ENCODE results near the gene DDIAS.
"Not testable (repeated sequence)": the region's sequence is repeated elsewhere in the genome, so short reads cannot be mapped to it uniquely, and the experiment has no call there.

DDIAS gene

DNA sequence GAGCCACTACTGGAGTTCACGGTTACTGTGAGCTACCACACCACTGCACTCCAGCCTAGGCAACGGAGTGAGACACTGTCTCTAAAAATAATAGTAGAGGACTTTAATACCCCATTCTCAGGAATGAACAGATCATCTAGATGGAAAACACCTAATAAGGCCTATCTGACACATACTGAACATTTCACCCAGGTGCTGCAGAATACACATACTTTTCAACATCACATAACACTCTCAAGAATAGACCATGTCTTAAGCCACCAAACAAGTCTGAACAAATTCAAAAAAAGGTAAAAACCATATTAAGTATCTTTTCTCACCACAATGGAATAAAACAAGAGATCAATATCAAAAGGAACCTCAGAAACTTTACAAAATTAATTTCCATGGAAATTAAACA is 37.9 kb downstream of the DDIAS start:
- Histone ChIP-seq H3K4me1 (ENCODE audit: insufficient read depth, low read length, poor library complexity, severe bottlenecking) (peaks cover 15% of the 10 kb centered on the region), H4K20me1 (ENCODE audit: insufficient read depth, low read length, poor library complexity, severe bottlenecking) (no peaks in the 10 kb centered on the region), H3K9ac (ENCODE audit: low read depth, low read length, poor library complexity, severe bottlenecking) (no peak overlapping the region), H3K4me2 (ENCODE audit: low read depth, low read length, poor library complexity, severe bottlenecking) (no peak overlapping the region), H3F3A (ENCODE audit: low read depth) (no peaks in the 10 kb centered on the region), H3K79me2 (ENCODE audit: insufficient read depth, low read length) (no peaks in the 10 kb centered on the region), H3K4me3 (ENCODE audit: low read length, poor library complexity, severe bottlenecking) (no peak overlapping the region), H3K27me3 (ENCODE audit: insufficient read depth, low read length, poor library complexity, severe bottlenecking) (no peaks in the 10 kb centered on the region), H3K9me2 (replicated peaks; ENCODE audit: low read depth, low read length) (no peaks in the 10 kb centered on the region), H3K9me3 (ENCODE audit: insufficient read depth, low read depth, low read length) (peaks cover 5% of the 10 kb centered on the region; the same call in 1 of the 2 replicates), H2AFZ (ENCODE audit: low read length) (no peak overlapping the region), H3K36me3 (ENCODE audit: insufficient read depth, low read length) (no peaks in the 10 kb centered on the region)
- TF ChIP-seq CTCF (conservative IDR thresholded peaks at IDR 0.05; ENCODE audit: low read length): no peak

DNA sequence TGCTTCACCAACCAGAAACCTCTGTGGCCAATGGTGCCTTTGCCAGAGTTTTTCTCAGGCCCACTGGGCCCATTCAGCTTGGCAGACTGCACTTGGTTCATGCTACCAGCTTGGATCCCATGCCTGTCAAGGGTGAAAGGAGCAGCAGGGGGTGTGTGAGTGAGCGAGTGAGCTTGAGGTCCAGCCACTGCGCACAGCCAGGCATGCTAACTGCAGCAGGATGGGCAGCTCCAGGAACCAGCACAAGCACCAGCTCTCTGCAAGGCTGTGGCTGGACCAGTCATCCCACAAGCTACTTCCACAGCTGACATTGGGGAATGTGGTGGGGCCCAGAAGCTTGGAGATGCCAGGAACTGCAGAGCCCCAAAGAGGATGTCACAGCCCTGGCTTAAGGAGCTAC is 40.8 kb downstream of the DDIAS start:
- Histone ChIP-seq H3K9me2 (replicated peaks; ENCODE audit: low read depth, low read length) (no peaks in the 10 kb centered on the region), H3F3A (ENCODE audit: low read depth) (no peaks in the 10 kb centered on the region; the same call in 1 of the 2 replicates), H4K20me1 (ENCODE audit: insufficient read depth, low read length, poor library complexity, severe bottlenecking) (no peaks in the 10 kb centered on the region), H3K27me3 (ENCODE audit: insufficient read depth, low read length, poor library complexity, severe bottlenecking) (no peaks in the 10 kb centered on the region), H3K79me2 (ENCODE audit: insufficient read depth, low read length) (no peaks in the 10 kb centered on the region), H2AFZ (ENCODE audit: low read length) (no peak overlapping the region), H3K4me2 (ENCODE audit: low read depth, low read length, poor library complexity, severe bottlenecking) (no peak overlapping the region), H3K4me1 (ENCODE audit: insufficient read depth, low read length, poor library complexity, severe bottlenecking) (peaks cover 12% of the 10 kb centered on the region), H3K36me3 (ENCODE audit: insufficient read depth, low read length) (no peaks in the 10 kb centered on the region), H3K4me3 (ENCODE audit: low read length, poor library complexity, severe bottlenecking) (no peak overlapping the region), H3K9ac (ENCODE audit: low read depth, low read length, poor library complexity, severe bottlenecking) (no peak overlapping the region), H3K9me3 (ENCODE audit: insufficient read depth, low read depth, low read length) (peaks cover 5% of the 10 kb centered on the region; the same call in 1 of the 2 replicates)
- TF ChIP-seq EZH2phosphoT487 (IDR thresholded peaks at IDR 0.05; ENCODE audit: borderline replicate concordance): no peak
- no peak for TF ChIP-seq CTCF (conservative IDR thresholded peaks at IDR 0.05; ENCODE audit: low read length)

DNA sequence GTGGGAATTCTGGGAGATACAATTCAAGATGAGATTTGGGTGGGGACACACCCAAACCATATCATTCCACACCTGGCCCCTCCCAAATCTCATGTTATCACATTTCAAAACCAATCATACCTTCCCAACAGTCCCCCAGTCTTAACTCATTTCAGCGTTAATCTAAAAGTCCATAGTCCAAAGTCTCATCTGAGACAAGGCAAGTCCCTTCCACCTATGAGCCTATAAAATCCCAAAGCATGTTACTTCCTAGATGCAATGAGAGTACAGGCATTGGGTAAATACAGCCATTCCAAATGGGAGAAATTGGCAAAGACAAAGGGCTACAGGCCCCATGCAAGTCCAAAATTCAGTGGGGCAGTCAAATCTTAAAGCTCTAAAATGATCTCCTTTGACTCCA is 41.9 kb downstream of the DDIAS start:
- H3K9me2 ChIP-seq (replicated peaks; ENCODE audit: low read depth, low read length); H3K4me3 ChIP-seq (ENCODE audit: low read length, poor library complexity, severe bottlenecking); H3K36me3 ChIP-seq (ENCODE audit: insufficient read depth, low read length); H3K4me2 ChIP-seq (ENCODE audit: low read depth, low read length, poor library complexity, severe bottlenecking); H2AFZ ChIP-seq (ENCODE audit: low read length); H3F3A ChIP-seq (ENCODE audit: low read depth); H3K9ac ChIP-seq (ENCODE audit: low read depth, low read length, poor library complexity, severe bottlenecking); H3K79me2 ChIP-seq (ENCODE audit: insufficient read depth, low read length); H3K27me3 ChIP-seq (ENCODE audit: insufficient read depth, low read length, poor library complexity, severe bottlenecking); H3K9me3 ChIP-seq (ENCODE audit: insufficient read depth, low read depth, low read length); H4K20me1 ChIP-seq (ENCODE audit: insufficient read depth, low read length, poor library complexity, severe bottlenecking): not testable (repeated sequence)
- H3K4me1 ChIP-seq (ENCODE audit: insufficient read depth, low read length, poor library complexity, severe bottlenecking): peaks cover 12% of the 10 kb centered on the region

DNA sequence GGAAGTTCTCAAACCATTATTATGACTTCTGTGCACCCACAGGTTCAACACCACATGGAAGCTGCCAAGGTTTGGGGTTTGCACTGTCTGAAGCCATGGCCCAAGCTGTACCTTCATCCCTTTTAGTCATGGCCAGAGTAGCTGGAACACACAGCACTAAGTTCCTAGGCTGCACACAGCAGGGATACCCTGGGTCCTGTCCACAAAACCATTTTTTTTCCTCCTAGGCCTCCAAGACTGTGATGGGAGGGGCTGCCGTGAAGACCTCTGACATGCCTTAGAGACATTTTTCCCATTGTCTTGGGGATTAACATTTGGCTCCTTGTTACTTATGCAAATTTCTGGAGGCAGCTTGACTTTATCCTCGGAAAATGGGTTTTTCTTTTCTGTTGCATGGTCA is 42.7 kb downstream of the DDIAS start:
- Histone ChIP-seq H3K9ac (ENCODE audit: low read depth, low read length, poor library complexity, severe bottlenecking) (no peak overlapping the region), H3K79me2 (ENCODE audit: insufficient read depth, low read length) (no peaks in the 10 kb centered on the region), H3K9me2 (replicated peaks; ENCODE audit: low read depth, low read length) (no peaks in the 10 kb centered on the region), H3F3A (ENCODE audit: low read depth) (no peaks in the 10 kb centered on the region; the same call in 1 of the 2 replicates), H3K4me3 (ENCODE audit: low read length, poor library complexity, severe bottlenecking) (no peak overlapping the region), H3K36me3 (ENCODE audit: insufficient read depth, low read length) (no peaks in the 10 kb centered on the region), H3K4me2 (ENCODE audit: low read depth, low read length, poor library complexity, severe bottlenecking) (no peak overlapping the region), H3K27me3 (ENCODE audit: insufficient read depth, low read length, poor library complexity, severe bottlenecking) (no peaks in the 10 kb centered on the region), H3K9me3 (ENCODE audit: insufficient read depth, low read depth, low read length) (peaks cover 5% of the 10 kb centered on the region; the same call in 1 of the 2 replicates), H4K20me1 (ENCODE audit: insufficient read depth, low read length, poor library complexity, severe bottlenecking) (no peaks in the 10 kb centered on the region), H3K4me1 (ENCODE audit: insufficient read depth, low read length, poor library complexity, severe bottlenecking) (peaks cover 12% of the 10 kb centered on the region), H2AFZ (ENCODE audit: low read length) (no peak overlapping the region)
- no peak for TF ChIP-seq EZH2phosphoT487 (IDR thresholded peaks at IDR 0.05; ENCODE audit: borderline replicate concordance)
- TF ChIP-seq CTCF (conservative IDR thresholded peaks at IDR 0.05; ENCODE audit: low read length): no peak

- H3K9me3 ChIP-seq (ENCODE audit: insufficient read depth, low read depth, low read length); H3K4me2 ChIP-seq (ENCODE audit: low read depth, low read length, poor library complexity, severe bottlenecking); H3K27me3 ChIP-seq (ENCODE audit: insufficient read depth, low read length, poor library complexity, severe bottlenecking); H3K36me3 ChIP-seq (ENCODE audit: insufficient read depth, low read length); H3K9ac ChIP-seq (ENCODE audit: low read depth, low read length, poor library complexity, severe bottlenecking); H3K4me3 ChIP-seq (ENCODE audit: low read length, poor library complexity, severe bottlenecking); H4K20me1 ChIP-seq (ENCODE audit: insufficient read depth, low read length, poor library complexity, severe bottlenecking); H2AFZ ChIP-seq (ENCODE audit: low read length); H3F3A ChIP-seq (ENCODE audit: low read depth); H3K9me2 ChIP-seq (replicated peaks; ENCODE audit: low read depth, low read length); H3K79me2 ChIP-seq (ENCODE audit: insufficient read depth, low read length): not testable (repeated sequence)
- H3K4me1 ChIP-seq (ENCODE audit: insufficient read depth, low read length, poor library complexity, severe bottlenecking): peaks cover 12% of the 10 kb centered on the region
Observed at GRCh38 chr11:82945041-82945440, 43.5 kb downstream of the DDIAS start.
